GM23338 (cell line): Measurements from ENCODE around the gene ERVH48-1. TPM values are rescaled to one million over a fixed set of nuclear protein-coding genes. Genes with fewer than 3 reads are reported as not detected.

ENCODE experiments used
- ATAC-seq: fragments of 200-7000 bp; cut with Tn5 transposase; 3 replicates; pipeline ENCODE4 v1.9.1; 2020
- DNase-seq: peaks from one replicate; pipeline ENCODE4 v3.0.0-alpha.2; 2015; ENCODE audit warnings: low spot score
- H2AFZ ChIP-seq: fragments of 200-600 bp; sonication (generic); 2 replicates; pipeline ENCODE4 v1.8.0; 2016; ENCODE audit warnings: antibody characterized with exemption, mild to moderate bottlenecking, moderate library complexity
- H3F3A ChIP-seq: fragments of 200-600 bp; sonication (generic); replicated peaks from 2 replicates; pipeline ENCODE4 v1.8.0; 2017; ENCODE audit warnings: antibody characterized with exemption, mixed run types, low read depth
- H3K27ac ChIP-seq: fragments of 200-600 bp; sonication (generic); 2 replicates; pipeline ENCODE4 v1.6.1; 2016; ENCODE audit warnings: low read depth
- H3K27me3 ChIP-seq: fragments of 200-600 bp; sonication (generic); 2 replicates; pipeline ENCODE4 v1.8.0; 2016; ENCODE audit warnings: mild to moderate bottlenecking, mixed run types, moderate library complexity; ENCODE audit not compliant: insufficient read depth
- H3K36me3 ChIP-seq: fragments of 200-600 bp; sonication (generic); 2 replicates; pipeline ENCODE4 v1.8.0; 2016; ENCODE audit warnings: mild to moderate bottlenecking; ENCODE audit not compliant: insufficient read depth
- H3K4me1 ChIP-seq: fragments of 200-600 bp; sonication (generic); 2 replicates; pipeline ENCODE4 v1.8.0; 2016; ENCODE audit warnings: mild to moderate bottlenecking, moderate library complexity; ENCODE audit not compliant: insufficient read depth
- H3K4me2 ChIP-seq: fragments of 200-600 bp; sonication (generic); 2 replicates; pipeline ENCODE4 v1.7.1; 2017; ENCODE audit warnings: mixed run types
- H3K4me3 ChIP-seq: fragments of 200-600 bp; sonication (generic); 2 replicates; pipeline ENCODE4 v1.6.1; 2016; ENCODE audit warnings: mixed run types
- H3K79me2 ChIP-seq: fragments of 200-600 bp; sonication (generic); replicated peaks from 2 replicates; pipeline ENCODE4 v1.8.0; 2017; ENCODE audit warnings: mild to moderate bottlenecking; ENCODE audit not compliant: insufficient read depth
- H3K9me2 ChIP-seq: fragments of 200-600 bp; sonication (generic); 2 replicates; pipeline ENCODE4 v1.8.0; 2017; ENCODE audit not compliant: insufficient read depth
- H4K20me1 ChIP-seq: fragments of 200-600 bp; sonication (generic); replicated peaks from 2 replicates; pipeline ENCODE4 v1.8.0; 2017; ENCODE audit warnings: mild to moderate bottlenecking; ENCODE audit not compliant: insufficient read depth
- H3K27ac Mint-ChIP-seq: 2 replicates; pipeline ENCODE4 v1.8.0; 2020; ENCODE audit warnings: inconsistent platforms, mild to moderate bottlenecking, moderate library complexity, mixed read lengths
- H3K27me3 Mint-ChIP-seq: 3 replicates; pipeline ENCODE4 v1.8.0; 2022; ENCODE audit warnings: low read depth, mild to moderate bottlenecking, moderate library complexity, mixed read lengths, inconsistent platforms; ENCODE audit not compliant: insufficient read depth, poor library complexity
- H3K36me3 Mint-ChIP-seq: 3 replicates; pipeline ENCODE4 v1.8.0; 2021; ENCODE audit warnings: low read depth, mild to moderate bottlenecking, inconsistent platforms, moderate library complexity, mixed read lengths
- H3K4me1 Mint-ChIP-seq: 3 replicates; pipeline ENCODE4 v1.8.0; 2020; ENCODE audit warnings: mild to moderate bottlenecking, inconsistent platforms, mixed read lengths
- H3K4me3 Mint-ChIP-seq: 3 replicates; pipeline ENCODE4 v1.8.0; 2021; ENCODE audit warnings: moderate library complexity, mild to moderate bottlenecking, inconsistent platforms, mixed read lengths
- H3K9me3 Mint-ChIP-seq: 3 replicates; pipeline ENCODE4 v1.8.0; 2020; ENCODE audit warnings: moderate library complexity, mild to moderate bottlenecking, inconsistent platforms, mixed read lengths
- CREB1 ChIP-seq: fragments of 250-450 bp; sonication (Bioruptor Pico); IDR thresholded peaks from 2 replicates; pipeline ENCODE4 v1.5.0; 2020; ENCODE audit warnings: low read depth, mild to moderate bottlenecking, moderate library complexity
- CTCF ChIP-seq, 2 experiments: fragments of 200-600 bp in 1 of 2; sonication (generic) in 1 of 2; conservative IDR thresholded peaks; 2 replicates each; pipeline versions ENCODE4 v1.5.1 to v1.6.1; 2016 to 2017; ENCODE audit warnings: antibody characterized with exemption in 2 of 2, low read depth in 2 of 2, mild to moderate bottlenecking in 2 of 2, moderate library complexity in 1 of 2
- EZH2 ChIP-seq: fragments of 200-600 bp; sonication (generic); IDR thresholded peaks from one replicate; pipeline ENCODE4 v1.8.0; 2017; ENCODE audit warnings: antibody characterized with exemption, mild to moderate bottlenecking, low read depth; ENCODE audit not compliant: unreplicated experiment
- EZH2phosphoT487 ChIP-seq: fragments of 200-600 bp; sonication (generic); IDR thresholded peaks from one replicate; pipeline ENCODE4 v1.8.1; 2018; ENCODE audit warnings: antibody characterized with exemption; ENCODE audit not compliant: unreplicated experiment
- JUNB ChIP-seq: IDR thresholded peaks from one replicate; pipeline ENCODE4 v1.6.1; 2016; ENCODE audit warnings: antibody characterized with exemption; ENCODE audit not compliant: unreplicated experiment
- NANOG ChIP-seq: IDR thresholded peaks from 2 replicates; pipeline ENCODE4 v1.6.1; 2016; ENCODE audit warnings: antibody characterized with exemption, borderline replicate concordance
- POLR2AphosphoS5 ChIP-seq: IDR thresholded peaks from 2 replicates; pipeline ENCODE4 v1.6.1; 2016; ENCODE audit warnings: antibody characterized with exemption, low read depth
- REST ChIP-seq: IDR thresholded peaks from one replicate; pipeline ENCODE4 v1.6.1; 2018; ENCODE audit warnings: antibody characterized with exemption; ENCODE audit not compliant: unreplicated experiment
- STAT1 ChIP-seq: IDR thresholded peaks from one replicate; pipeline ENCODE4 v1.6.1; 2016; ENCODE audit warnings: antibody characterized with exemption; ENCODE audit not compliant: unreplicated experiment
- ZNF114 ChIP-seq: fragments of 250-450 bp; sonication (Bioruptor Pico); IDR thresholded peaks from 2 replicates; pipeline ENCODE4 v1.5.0; 2020; ENCODE audit warnings: mild to moderate bottlenecking, moderate library complexity
- ZNF331 ChIP-seq: fragments of 250-450 bp; sonication (Bioruptor Pico); IDR thresholded peaks from 2 replicates; pipeline ENCODE4 v1.5.0; 2020; ENCODE audit warnings: low read depth, mild to moderate bottlenecking, moderate library complexity
- polyA plus RNA-seq: library from polyadenylated mRNA; unstranded; fragments of >200 nt; fragmentation: Nextera tagmentation; extraction: Ambion mirVana; gene quantifications from 2 replicates; pipeline ENCODE4 v1.2.1, GENCODE V29; 2016
- total RNA-seq: library from RNA; depleted of rRNA; stranded (reverse); fragments of >200 nt; shearing (Covaris generic); gene quantifications from 2 replicates; pipeline ENCODE4 v1.2.3, GENCODE V29; 2014
- TF ChIP-seq, protein P1 (sequence below): IDR thresholded peaks from 2 replicates; pipeline ENCODE4 v1.6.1; 2016; ENCODE audit warnings: antibody characterized with exemption
- TF ChIP-seq, protein P2 (sequence below): fragments of 250-450 bp; sonication (Bioruptor Pico); IDR thresholded peaks from 2 replicates; pipeline ENCODE4 v1.5.0; 2020; ENCODE audit warnings: mild to moderate bottlenecking, moderate library complexity

Gene ERVH48-1
- total and polyA plus RNA-seq, 2 experiments from 2014 or later, result 31.7 to 37.0 TPM

GRCh38 chr21:42878993-42879787, 46.2 kb downstream of the ERVH48-1 start, which contains the start of gene WDR4:
TSS of gene WDR4 (minus strand) at chr21:42879539. CDS start at chr21:42879495, 44 bp downstream.
- Histone ChIP-seq H3F3A (peaks cover 25% of the 10 kb centered on the region), H3K4me3 (peak within 1 kb of the TSS; percentile 89), H3K4me1 (peaks cover 13% of the 10 kb centered on the region), H3K79me2 (peaks cover 58% of the 10 kb centered on the region), H2AFZ (no peak within 1 kb of the TSS; the same call in 1 of the 2 replicates), H3K4me2 (peak within 1 kb of the TSS; percentile 90), H3K9me2 (no peaks in the 10 kb centered on the region), H3K36me3 (peaks cover 19% of the 10 kb centered on the region), H4K20me1 (peaks cover 16% of the 10 kb centered on the region), H3K27ac (peak within 1 kb of the TSS; percentile 94), H3K27me3 (no peaks in the 10 kb centered on the region)
- ATAC-seq, result peak; percentile 95
- Mint-ChIP-seq H3K36me3 (peaks cover 50% of the 10 kb centered on the region), H3K4me1 (peaks cover 17% of the 10 kb centered on the region), H3K4me3 (peak within 1 kb of the TSS; percentile 95), H3K27me3 (peaks cover 16% of the 10 kb centered on the region), H3K27ac (peak within 1 kb of the TSS; percentile 99), H3K9me3 (peaks cover 4% of the 10 kb centered on the region; the same call in 2 of the 3 replicates)
- peak; percentile 98 for DNase-seq
- TF ChIP-seq JUNB, result no peak
- TF ChIP-seq STAT1, result no peak
- TF ChIP-seq EZH2phosphoT487, result no peak
- TF ChIP-seq NANOG, result no peak
- peak; percentile 99 for TF ChIP-seq CREB1 (CRISPR knock-in tag)
- TF ChIP-seq POLR2AphosphoS5, result peak; percentile 95
- TF ChIP-seq, protein P1, sequence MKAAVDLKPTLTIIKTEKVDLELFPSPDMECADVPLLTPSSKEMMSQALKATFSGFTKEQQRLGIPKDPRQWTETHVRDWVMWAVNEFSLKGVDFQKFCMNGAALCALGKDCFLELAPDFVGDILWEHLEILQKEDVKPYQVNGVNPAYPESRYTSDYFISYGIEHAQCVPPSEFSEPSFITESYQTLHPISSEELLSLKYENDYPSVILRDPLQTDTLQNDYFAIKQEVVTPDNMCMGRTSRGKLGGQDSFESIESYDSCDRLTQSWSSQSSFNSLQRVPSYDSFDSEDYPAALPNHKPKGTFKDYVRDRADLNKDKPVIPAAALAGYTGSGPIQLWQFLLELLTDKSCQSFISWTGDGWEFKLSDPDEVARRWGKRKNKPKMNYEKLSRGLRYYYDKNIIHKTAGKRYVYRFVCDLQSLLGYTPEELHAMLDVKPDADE, result peak; percentile 78; the same call in 1 of the 2 replicates
- TF ChIP-seq CTCF (conservative IDR thresholded peaks at IDR 0.05; ENCODE audit: low read depth in 2 of 2), result no peak
- TF ChIP-seq, protein P2, sequence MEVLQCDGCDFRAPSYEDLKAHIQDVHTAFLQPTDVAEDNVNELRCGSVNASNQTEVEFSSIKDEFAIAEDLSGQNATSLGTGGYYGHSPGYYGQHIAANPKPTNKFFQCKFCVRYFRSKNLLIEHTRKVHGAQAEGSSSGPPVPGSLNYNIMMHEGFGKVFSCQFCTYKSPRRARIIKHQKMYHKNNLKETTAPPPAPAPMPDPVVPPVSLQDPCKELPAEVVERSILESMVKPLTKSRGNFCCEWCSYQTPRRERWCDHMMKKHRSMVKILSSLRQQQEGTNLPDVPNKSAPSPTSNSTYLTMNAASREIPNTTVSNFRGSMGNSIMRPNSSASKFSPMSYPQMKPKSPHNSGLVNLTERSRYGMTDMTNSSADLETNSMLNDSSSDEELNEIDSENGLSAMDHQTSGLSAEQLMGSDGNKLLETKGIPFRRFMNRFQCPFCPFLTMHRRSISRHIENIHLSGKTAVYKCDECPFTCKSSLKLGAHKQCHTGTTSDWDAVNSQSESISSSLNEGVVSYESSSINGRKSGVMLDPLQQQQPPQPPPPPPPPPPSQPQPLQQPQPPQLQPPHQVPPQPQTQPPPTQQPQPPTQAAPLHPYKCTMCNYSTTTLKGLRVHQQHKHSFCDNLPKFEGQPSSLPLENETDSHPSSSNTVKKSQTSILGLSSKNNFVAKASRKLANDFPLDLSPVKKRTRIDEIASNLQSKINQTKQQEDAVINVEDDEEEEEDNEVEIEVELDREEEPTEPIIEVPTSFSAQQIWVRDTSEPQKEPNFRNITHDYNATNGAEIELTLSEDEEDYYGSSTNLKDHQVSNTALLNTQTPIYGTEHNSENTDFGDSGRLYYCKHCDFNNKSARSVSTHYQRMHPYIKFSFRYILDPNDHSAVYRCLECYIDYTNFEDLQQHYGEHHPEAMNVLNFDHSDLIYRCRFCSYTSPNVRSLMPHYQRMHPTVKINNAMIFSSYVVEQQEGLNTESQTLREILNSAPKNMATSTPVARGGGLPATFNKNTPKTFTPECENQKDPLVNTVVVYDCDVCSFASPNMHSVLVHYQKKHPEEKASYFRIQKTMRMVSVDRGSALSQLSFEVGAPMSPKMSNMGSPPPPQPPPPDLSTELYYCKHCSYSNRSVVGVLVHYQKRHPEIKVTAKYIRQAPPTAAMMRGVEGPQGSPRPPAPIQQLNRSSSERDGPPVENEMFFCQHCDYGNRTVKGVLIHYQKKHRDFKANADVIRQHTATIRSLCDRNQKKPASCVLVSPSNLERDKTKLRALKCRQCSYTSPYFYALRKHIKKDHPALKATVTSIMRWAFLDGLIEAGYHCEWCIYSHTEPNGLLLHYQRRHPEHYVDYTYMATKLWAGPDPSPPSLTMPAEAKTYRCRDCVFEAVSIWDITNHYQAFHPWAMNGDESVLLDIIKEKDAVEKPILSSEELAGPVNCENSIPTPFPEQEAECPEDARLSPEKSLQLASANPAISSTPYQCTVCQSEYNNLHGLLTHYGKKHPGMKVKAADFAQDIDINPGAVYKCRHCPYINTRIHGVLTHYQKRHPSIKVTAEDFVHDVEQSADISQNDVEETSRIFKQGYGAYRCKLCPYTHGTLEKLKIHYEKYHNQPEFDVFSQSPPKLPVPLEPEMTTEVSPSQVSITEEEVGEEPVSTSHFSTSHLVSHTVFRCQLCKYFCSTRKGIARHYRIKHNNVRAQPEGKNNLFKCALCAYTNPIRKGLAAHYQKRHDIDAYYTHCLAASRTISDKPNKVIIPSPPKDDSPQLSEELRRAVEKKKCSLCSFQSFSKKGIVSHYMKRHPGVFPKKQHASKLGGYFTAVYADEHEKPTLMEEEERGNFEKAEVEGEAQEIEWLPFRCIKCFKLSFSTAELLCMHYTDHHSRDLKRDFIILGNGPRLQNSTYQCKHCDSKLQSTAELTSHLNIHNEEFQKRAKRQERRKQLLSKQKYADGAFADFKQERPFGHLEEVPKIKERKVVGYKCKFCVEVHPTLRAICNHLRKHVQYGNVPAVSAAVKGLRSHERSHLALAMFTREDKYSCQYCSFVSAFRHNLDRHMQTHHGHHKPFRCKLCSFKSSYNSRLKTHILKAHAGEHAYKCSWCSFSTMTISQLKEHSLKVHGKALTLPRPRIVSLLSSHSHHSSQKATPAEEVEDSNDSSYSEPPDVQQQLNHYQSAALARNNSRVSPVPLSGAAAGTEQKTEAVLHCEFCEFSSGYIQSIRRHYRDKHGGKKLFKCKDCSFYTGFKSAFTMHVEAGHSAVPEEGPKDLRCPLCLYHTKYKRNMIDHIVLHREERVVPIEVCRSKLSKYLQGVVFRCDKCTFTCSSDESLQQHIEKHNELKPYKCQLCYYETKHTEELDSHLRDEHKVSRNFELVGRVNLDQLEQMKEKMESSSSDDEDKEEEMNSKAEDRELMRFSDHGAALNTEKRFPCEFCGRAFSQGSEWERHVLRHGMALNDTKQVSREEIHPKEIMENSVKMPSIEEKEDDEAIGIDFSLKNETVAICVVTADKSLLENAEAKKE (CRISPR knock-in tag), result no peak
- no peak for TF ChIP-seq EZH2
- no peak for TF ChIP-seq ZNF114
- no peak for TF ChIP-seq REST
- TF ChIP-seq ZNF331 (CRISPR knock-in tag), result no peak
